Glomerular visceral epithelial cell (primary cell): Measurements from ENCODE around the gene COIL.
"Not testable (repeated sequence)": the region's sequence is repeated elsewhere in the genome, so short reads cannot be mapped to it uniquely, and the experiment has no call there.

ENCODE experiments used
- DNase-seq: peaks from one replicate; pipeline ENCODE4 v3.0.0-alpha.2; 2016; ENCODE audit errors: extremely low spot score

The COIL gene

GRCh38 chr17:56960596-56961538 is at the start of gene COIL:
COIL (minus strand) TSS chr17:56961050; CDS start chr17:56961019, 31 bp downstream.
- peak; percentile 91 for DNase-seq

- no peak for DNase-seq
These were observed 49.6 kb upstream of the COIL start for GRCh38 chr17:57010487-57010886.

- peak; percentile 47 for DNase-seq
These were observed 49.0 kb upstream of the COIL start for GRCh38 chr17:57009737-57010445.

- no peak for DNase-seq
These were observed 48.1 kb upstream of the COIL start for GRCh38 chr17:57008958-57009357.

- DNase-seq, result no peak
These were observed 45.2 kb upstream of the COIL start for GRCh38 chr17:57006040-57006439.

- no peak for DNase-seq
These were observed 44.2 kb upstream of the COIL start for GRCh38 chr17:57004944-57005579.

GRCh38 chr17:57002904-57003303 is 42.1 kb upstream of the COIL start:
- no peak for DNase-seq

- DNase-seq, result no peak
These were observed 40.7 kb upstream of the COIL start for GRCh38 chr17:57001541-57001940.

- no peak for DNase-seq
These were observed 36.5 kb upstream of the COIL start for GRCh38 chr17:56997313-56997712.

- no peak for DNase-seq
These were observed 34.9 kb upstream of the COIL start for GRCh38 chr17:56995766-56996165.

GRCh38 chr17:56994009-56994792 is 33.4 kb upstream of the COIL start:
- no peak for DNase-seq

- no peak for DNase-seq
These were observed 31.5 kb upstream of the COIL start for GRCh38 chr17:56992364-56992763.

GRCh38 chr17:56988901-56989572 is 28.2 kb upstream of the COIL start:
- no peak for DNase-seq

GRCh38 chr17:56987283-56987834 is 26.5 kb upstream of the COIL start:
- DNase-seq, result no peak

GRCh38 chr17:56985371-56986162 is 24.7 kb upstream of the COIL start:
- DNase-seq, result no peak

GRCh38 chr17:56983366-56983765 is 22.5 kb upstream of the COIL start:
- no peak for DNase-seq

- DNase-seq, result no peak
These were observed 21.5 kb upstream of the COIL start for GRCh38 chr17:56982312-56982711.

- DNase-seq, result not testable (repeated sequence)
These were observed 19.7 kb upstream of the COIL start for GRCh38 chr17:56980526-56980925.

- DNase-seq, result no peak
These were observed 18.2 kb upstream of the COIL start for GRCh38 chr17:56979091-56979480.
